ENCODE results near the gene ADGRG1. TPM values are rescaled to one million over a fixed set of nuclear protein-coding genes. Genes with fewer than 3 reads are reported as not detected.

ADGRG1 gene
- total RNA-seq, 4 donors from 2014 or later, result 40.0 to 55.3 (median 45.7) TPM

- no peaks in the 10 kb centered on the region for H3K27me3 ChIP-seq
- H3K4me1 ChIP-seq, result no peaks in the 10 kb centered on the region
- no peaks in the 10 kb centered on the region for H3K9me3 ChIP-seq
- intact Hi-C loops (cut with DNase I; ENCODE audit: low total_unique reads), result no loop called here
- DNase-seq, result no peak
- no peaks in the 10 kb centered on the region for H3K36me3 ChIP-seq
- no peak overlapping the region for H3K27ac ChIP-seq
- H3K4me3 ChIP-seq, result no peak overlapping the region
- TF ChIP-seq POLR2A (IDR thresholded peaks at IDR 0.05) (no peak), CTCF (IDR thresholded peaks at IDR 0.05) (no peak), POLR2AphosphoS5 (IDR thresholded peaks at IDR 0.05) (no peak), EP300 (IDR thresholded peaks at IDR 0.05; ENCODE audit: low read depth) (no peak)
- WGBS, 2 donors (ENCODE audit: low coverage in 1 of 2), result 94% methylated on average over 3 of the region's 3 CpGs; no CpG with 5 or more reads in 1 of the 2 donors
- in situ Hi-C loops (cut with MboI; ENCODE audit: low pct_ligation_motif_present in 1 of 4, low pct_unique_long_range_greater_than_20kb in 1 of 4, low sequenced_read_pairs in 3 of 4), result no loop called here
These were observed 71.1 kb downstream of the ADGRG1 start for GRCh38 chr16:57699481-57699880.

GRCh38 chr16:57699899-57700298, 71.5 kb downstream of the ADGRG1 start:
- in situ Hi-C loops (cut with MboI; ENCODE audit: low pct_ligation_motif_present in 1 of 4, low pct_unique_long_range_greater_than_20kb in 1 of 4, low sequenced_read_pairs in 3 of 4) (no loop called here), intact Hi-C loops (cut with DNase I; ENCODE audit: low total_unique reads) (no loop called here)
- no peak for DNase-seq
- TF ChIP-seq EP300 (IDR thresholded peaks at IDR 0.05; ENCODE audit: low read depth), result no peak
- no peak for TF ChIP-seq POLR2A (IDR thresholded peaks at IDR 0.05)
- TF ChIP-seq POLR2AphosphoS5 (IDR thresholded peaks at IDR 0.05), result no peak
- TF ChIP-seq CTCF (IDR thresholded peaks at IDR 0.05), result no peak
- Histone ChIP-seq H3K9me3 (no peaks in the 10 kb centered on the region), H3K27me3 (no peaks in the 10 kb centered on the region), H3K4me1 (no peaks in the 10 kb centered on the region), H3K36me3 (no peaks in the 10 kb centered on the region), H3K4me3 (no peak overlapping the region), H3K27ac (no peak overlapping the region)
- WGBS, 2 donors (ENCODE audit: low coverage in 1 of 2), result 90% methylated on average over 7 of the region's 7 CpGs; no CpG with 5 or more reads in 1 of the 2 donors

GRCh38 chr16:57700781-57701551, 72.5 kb downstream of the ADGRG1 start:
- Histone ChIP-seq H3K36me3 (no peaks in the 10 kb centered on the region), H3K9me3 (no peaks in the 10 kb centered on the region), H3K27ac (no peak overlapping the region), H3K27me3 (no peaks in the 10 kb centered on the region), H3K4me3 (no peak overlapping the region), H3K4me1 (no peaks in the 10 kb centered on the region)
- no peak for DNase-seq
- in situ Hi-C loops (cut with MboI; ENCODE audit: low pct_ligation_motif_present in 1 of 4, low pct_unique_long_range_greater_than_20kb in 1 of 4, low sequenced_read_pairs in 3 of 4) (no loop called here), intact Hi-C loops (cut with DNase I; ENCODE audit: low total_unique reads) (no loop called here)
- WGBS, 2 donors (ENCODE audit: low coverage in 1 of 2), result 66 to 69% methylated on average over 6 to 10 of the region's 10 CpGs
- TF ChIP-seq EP300 (IDR thresholded peaks at IDR 0.05; ENCODE audit: low read depth), result no peak
- no peak for TF ChIP-seq POLR2AphosphoS5 (IDR thresholded peaks at IDR 0.05)
- no peak for TF ChIP-seq CTCF (IDR thresholded peaks at IDR 0.05)
- no peak for TF ChIP-seq POLR2A (IDR thresholded peaks at IDR 0.05)

- in situ Hi-C loops (cut with MboI; ENCODE audit: low pct_ligation_motif_present in 1 of 4, low pct_unique_long_range_greater_than_20kb in 1 of 4, low sequenced_read_pairs in 3 of 4), result no loop called here
- no peak overlapping the region for H3K27ac ChIP-seq
These were observed 73.4 kb downstream of the ADGRG1 start for GRCh38 chr16:57701759-57702371.

More at GRCh38 chr16:57701759-57702371, 73.4 kb downstream of the ADGRG1 start:
- intact Hi-C loops (cut with DNase I; ENCODE audit: low total_unique reads), result no loop called here
- no peaks in the 10 kb centered on the region for H3K27me3 ChIP-seq
- no peak for DNase-seq
- H3K9me3 ChIP-seq, result no peaks in the 10 kb centered on the region
- no peaks in the 10 kb centered on the region for H3K4me1 ChIP-seq
- H3K36me3 ChIP-seq, result no peaks in the 10 kb centered on the region
- 82 to 83% methylated on average over 1 to 22 of the region's 23 CpGs for WGBS, 2 donors (ENCODE audit: low coverage in 1 of 2)
- no peak overlapping the region for H3K4me3 ChIP-seq
- TF ChIP-seq POLR2AphosphoS5 (IDR thresholded peaks at IDR 0.05), result no peak
- no peak for TF ChIP-seq POLR2A (IDR thresholded peaks at IDR 0.05)
- TF ChIP-seq EP300 (IDR thresholded peaks at IDR 0.05; ENCODE audit: low read depth), result no peak
- TF ChIP-seq CTCF (IDR thresholded peaks at IDR 0.05), result no peak

Data from transverse colon (tissue), 4 donors.